ENCODE results near the gene GALNT13.
"Not testable (repeated sequence)": the region's sequence is repeated elsewhere in the genome, so short reads cannot be mapped to it uniquely, and the experiment has no call there.

GALNT13 gene

GRCh38 chr2:154437104-154437503 lies 565.4 kb downstream of the GALNT13 start:
- no peak for DNase-seq

GRCh38 chr2:154439156-154439555 lies 567.4 kb downstream of the GALNT13 start:
- DNase-seq: no peak

GRCh38 chr2:154443919-154444318 lies 572.2 kb downstream of the GALNT13 start:
- DNase-seq: no peak

GRCh38 chr2:154446324-154446723 lies 574.6 kb downstream of the GALNT13 start:
- DNase-seq: no peak

- DNase-seq: no peak
Measured at GRCh38 chr2:154447727-154448418, 576.2 kb downstream of the GALNT13 start.

- DNase-seq: no peak
Measured at GRCh38 chr2:154449951-154450658, 578.4 kb downstream of the GALNT13 start.

- no peak for DNase-seq
Measured at GRCh38 chr2:154452471-154452870, 580.7 kb downstream of the GALNT13 start.

- peak; percentile 5 to 45 (median 34) for DNase-seq
Measured at GRCh38 chr2:154452906-154453493, 581.3 kb downstream of the GALNT13 start.

- no peak for DNase-seq
Measured at GRCh38 chr2:154455166-154455565, 583.4 kb downstream of the GALNT13 start.

GRCh38 chr2:154455866-154456265 lies 584.1 kb downstream of the GALNT13 start:
- DNase-seq: peak; percentile 23 to 53 (median 24)

GRCh38 chr2:154457286-154457685 lies 585.6 kb downstream of the GALNT13 start:
- DNase-seq: no peak

- DNase-seq: no peak
Measured at GRCh38 chr2:154459286-154459685, 587.6 kb downstream of the GALNT13 start.

GRCh38 chr2:154462634-154463033 lies 590.9 kb downstream of the GALNT13 start:
- DNase-seq: no peak

GRCh38 chr2:154466226-154466625 lies 594.5 kb downstream of the GALNT13 start:
- DNase-seq: no peak

- DNase-seq: no peak
Measured at GRCh38 chr2:154470376-154470775, 598.7 kb downstream of the GALNT13 start.

- not testable (repeated sequence) for DNase-seq
Measured at GRCh38 chr2:154471492-154471891, 599.8 kb downstream of the GALNT13 start.

- no peak for DNase-seq
Measured at GRCh38 chr2:154477319-154477718, 605.6 kb downstream of the GALNT13 start.

GRCh38 chr2:154480521-154480920 lies 608.8 kb downstream of the GALNT13 start:
- DNase-seq: no peak

GRCh38 chr2:154481336-154481735 lies 609.6 kb downstream of the GALNT13 start:
- DNase-seq: no peak

- no peak for DNase-seq
Measured at GRCh38 chr2:154484338-154485099, 612.8 kb downstream of the GALNT13 start.

GRCh38 chr2:154488801-154489200 lies 617.1 kb downstream of the GALNT13 start:
- DNase-seq: no peak

- no peak for DNase-seq
Measured at GRCh38 chr2:154489266-154489858, 617.6 kb downstream of the GALNT13 start.

GRCh38 chr2:154490530-154490929 lies 618.8 kb downstream of the GALNT13 start:
- DNase-seq: no peak
